ENCODE measurements around the gene APOL6.

The APOL6 gene, protein sequence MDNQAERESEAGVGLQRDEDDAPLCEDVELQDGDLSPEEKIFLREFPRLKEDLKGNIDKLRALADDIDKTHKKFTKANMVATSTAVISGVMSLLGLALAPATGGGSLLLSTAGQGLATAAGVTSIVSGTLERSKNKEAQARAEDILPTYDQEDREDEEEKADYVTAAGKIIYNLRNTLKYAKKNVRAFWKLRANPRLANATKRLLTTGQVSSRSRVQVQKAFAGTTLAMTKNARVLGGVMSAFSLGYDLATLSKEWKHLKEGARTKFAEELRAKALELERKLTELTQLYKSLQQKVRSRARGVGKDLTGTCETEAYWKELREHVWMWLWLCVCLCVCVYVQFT

DNA sequence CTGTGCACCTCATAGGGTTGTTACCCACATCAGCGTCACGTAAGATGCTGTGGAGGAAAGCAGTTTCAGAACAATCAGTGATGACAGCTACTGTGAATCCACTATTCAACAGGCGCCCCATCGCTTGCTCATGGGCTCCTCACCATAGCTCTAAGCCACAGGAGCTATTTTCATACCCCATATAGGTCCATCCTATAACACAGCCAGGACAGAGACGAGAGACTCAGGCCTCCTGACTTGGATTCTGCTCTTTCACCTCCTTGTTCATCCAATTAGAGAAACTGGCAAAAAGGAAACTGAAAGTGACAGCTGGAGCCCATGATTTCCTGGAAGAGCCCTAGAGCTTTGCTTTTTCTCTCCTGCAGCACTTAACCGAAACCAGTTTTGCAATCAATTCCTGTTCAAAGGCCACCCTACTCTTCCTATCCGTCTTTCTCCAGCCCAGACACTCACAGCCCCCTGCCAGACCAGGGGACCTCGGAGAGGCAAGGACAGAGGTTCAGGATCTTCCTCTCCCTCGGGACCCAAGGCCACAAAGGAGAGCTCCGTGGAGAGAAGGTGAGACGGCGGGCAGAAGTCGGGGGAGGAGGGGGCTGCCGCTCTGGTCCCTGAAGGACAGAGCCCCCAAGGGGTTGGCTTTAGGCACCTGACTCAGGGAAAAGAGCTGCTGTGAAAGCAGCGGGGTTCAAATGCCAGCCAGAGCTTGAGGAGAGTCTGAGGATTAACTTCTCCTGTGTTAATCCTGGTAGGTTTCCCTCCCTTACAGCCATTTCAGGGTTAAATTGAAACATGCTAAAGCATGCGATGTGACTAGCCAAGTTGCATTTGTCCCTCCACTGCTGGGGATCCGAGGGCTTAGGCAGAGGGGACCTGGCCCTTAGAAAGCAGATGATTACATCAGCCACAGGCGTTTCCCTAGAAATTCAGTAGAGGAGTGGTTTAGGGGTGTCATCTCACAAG is at the start of gene APOL6:
Gene APOL6 (plus strand): TSS at position 381 of the 960 bp plus-strand sequence. CDS start 7,980 bp downstream, outside the sequence.
- peak; percentile 93 for DNase-seq

DNA sequence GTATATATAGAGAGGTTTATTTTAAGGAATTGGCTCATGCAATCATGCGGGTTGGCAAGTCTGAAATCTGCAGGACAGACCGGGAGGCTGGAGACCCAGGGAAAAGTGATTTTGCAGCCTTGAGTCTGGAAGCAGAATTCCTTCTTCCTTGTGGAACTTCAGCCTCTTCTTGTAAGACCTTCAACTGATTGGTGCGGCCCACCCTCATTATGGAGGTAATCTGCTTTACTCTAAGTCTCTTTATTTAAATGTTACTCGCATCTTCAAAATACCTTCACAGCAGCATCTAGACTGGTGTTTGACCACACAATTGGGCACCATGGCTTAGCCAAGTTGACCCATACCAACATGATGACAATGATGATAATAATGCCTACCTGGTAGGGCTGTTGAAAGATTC is 48.9 kb upstream of the APOL6 start:
- no peak for DNase-seq

DNA sequence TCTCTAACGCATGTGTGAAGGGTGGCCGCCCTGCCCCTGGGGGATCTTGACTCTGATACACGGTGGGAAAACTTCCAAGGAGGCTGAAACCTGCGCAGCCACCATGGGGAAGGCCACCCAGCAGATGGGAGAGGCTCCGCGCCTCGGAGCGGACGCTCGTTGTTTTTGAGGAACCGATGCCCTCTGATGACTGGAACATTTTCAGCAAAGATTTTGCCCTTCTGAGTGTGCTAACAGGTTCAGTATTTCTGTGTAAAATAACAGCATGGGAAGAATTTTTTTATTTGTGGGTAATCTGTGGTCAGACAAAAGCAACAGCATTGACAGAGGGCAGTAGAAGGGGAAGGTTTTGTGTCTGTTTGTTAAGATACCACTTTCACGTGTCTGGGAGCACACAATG is 47.8 kb upstream of the APOL6 start:
- no peak for DNase-seq

DNA sequence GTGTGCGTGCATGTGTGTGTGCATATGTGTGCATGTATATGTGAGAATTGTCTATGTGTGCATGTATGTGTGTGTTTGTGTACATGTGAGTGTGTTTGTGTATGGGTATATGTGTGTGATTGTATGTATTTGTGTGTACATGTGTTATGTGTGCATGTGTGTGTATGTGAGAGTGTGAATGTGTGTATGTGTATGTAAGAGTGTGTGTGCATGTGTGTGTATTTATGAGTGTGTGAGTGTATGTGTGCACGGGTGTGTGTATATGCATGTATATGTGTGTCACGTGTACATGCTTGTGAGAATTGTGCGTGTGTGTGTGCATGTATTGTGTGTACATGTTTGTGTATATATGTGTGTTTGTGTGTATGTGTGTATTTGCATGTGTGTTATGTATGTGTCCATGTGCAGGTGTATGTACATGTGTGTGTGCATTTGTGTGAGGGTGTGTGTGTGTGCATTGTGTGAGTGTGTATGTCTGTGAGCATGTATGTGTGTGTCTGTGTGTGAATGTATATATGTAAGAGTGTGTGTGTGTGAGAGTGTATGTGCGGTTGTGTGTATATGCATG is 47.1 kb upstream of the APOL6 start:
- no peak for DNase-seq

DNA sequence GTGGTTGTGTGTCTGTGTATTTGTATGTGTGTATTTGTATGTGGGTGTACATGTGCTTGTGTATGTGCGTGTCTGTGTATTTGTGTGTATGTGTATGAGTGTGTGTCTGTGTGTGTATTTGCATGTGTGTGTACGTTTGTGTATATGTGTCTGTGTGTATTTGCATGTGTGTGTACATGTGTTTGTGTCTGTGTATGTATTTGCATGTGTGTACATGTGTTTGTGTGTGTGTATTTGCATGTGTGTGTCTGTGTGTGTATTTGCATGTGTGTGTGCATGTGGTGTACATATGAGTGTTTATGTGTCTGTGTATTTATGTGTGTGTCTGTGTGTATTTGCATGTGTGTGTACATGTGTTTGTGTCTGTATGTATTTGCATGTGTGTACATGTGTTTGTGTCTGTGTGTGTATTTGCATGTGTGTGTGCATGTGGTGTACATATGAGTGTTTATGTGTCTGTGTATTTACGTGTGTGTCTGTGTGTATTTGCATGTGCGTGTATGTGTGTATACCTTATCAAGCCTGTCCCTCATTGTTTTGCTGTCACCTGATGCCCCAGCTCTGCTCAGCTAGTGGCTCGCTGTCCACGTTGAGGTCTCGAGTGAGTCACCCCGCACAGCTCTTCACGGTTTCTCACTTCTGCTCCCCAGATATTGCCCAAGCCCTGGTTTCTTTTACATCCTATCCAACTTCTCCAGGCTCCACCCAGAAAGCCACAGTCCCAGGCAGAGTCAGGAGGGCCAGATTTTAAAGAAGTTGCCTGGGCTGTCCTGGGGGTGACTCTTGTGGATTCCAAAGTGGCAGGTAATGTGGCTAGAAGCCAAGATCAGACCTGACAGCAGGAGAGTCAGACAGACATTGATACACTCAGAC is 46.3 kb upstream of the APOL6 start:
- DNase-seq: peak; percentile 13

DNA sequence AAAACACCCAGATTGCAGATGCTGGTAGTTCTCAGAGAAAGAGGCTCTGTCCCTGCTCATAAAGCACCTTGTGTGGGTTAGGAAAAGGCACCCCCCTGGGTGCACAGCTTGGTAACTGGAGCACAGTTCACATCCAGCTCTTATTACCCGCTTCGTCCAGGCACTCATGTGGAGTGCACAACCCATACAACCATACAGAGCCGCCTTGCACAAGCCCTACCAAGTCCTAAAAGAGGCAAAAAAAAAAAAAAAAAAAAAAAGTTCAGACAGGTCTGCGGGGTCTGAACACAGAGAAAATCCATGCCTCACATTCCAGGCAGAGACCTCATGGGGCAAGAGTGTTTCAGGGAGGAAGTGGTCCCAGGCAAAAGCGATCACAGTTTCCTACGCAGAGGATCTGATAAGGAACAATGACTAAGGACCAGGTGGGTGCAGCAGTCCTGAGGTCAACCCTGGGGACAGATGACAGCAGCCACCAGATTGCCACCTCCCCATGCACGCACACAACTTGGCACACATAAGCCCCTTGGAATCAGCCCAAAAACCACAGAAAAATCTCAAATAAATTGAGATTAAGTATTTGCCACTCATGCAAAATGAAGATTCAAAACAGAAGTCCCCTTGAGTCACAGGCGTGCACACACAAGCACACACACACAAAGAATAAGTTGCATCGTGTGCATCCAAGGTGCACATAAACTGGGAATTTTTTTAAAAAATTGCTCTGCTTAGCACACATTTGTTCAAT is 43.5 kb upstream of the APOL6 start:
- no peak for DNase-seq

DNA sequence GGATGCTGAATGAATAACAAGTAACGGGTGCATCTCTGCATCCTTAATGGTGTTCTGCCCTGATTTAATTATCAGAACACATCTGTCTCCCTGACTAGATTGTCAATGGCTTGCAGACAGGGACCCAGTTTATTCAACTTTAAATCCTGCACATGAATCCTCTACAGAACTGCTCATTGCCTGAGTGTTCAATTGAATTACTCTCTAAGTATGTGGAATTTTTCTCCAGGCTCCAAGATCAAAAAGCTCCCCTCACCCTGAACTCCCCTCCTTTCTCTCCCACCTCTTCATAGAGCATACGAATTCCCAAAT is 42.9 kb upstream of the APOL6 start:
- no peak for DNase-seq

DNA sequence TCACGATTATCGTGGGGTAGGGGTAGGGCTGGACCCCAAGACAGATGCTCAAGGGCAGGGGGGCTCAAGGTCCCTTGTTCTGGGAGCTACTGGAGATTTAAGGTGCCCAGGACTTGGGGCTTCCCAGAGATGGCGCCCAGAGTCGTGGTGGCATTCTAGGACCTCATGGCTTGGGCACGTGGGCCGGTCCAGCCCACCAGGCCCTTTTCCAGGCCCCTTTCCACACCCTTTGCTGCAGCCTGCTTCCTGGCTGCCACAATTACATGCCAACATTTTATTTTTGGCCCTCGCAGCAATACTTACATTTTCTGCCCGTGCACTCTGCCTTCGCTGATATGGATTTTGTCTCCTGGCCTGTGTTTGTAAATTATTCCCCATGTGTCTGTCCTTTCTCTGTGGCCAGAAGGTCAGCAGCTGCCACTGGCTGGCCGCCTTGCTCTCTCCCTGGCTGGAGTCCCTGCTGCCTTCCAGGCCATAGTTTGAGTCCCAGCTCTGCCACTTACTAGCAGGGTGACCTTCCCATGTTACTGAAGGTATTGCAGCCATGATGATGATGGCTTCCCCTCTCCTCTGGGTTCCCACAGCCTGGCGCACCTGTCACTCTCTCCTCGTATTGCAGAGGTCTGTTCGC is 42.3 kb upstream of the APOL6 start:
- DNase-seq: no peak

DNA sequence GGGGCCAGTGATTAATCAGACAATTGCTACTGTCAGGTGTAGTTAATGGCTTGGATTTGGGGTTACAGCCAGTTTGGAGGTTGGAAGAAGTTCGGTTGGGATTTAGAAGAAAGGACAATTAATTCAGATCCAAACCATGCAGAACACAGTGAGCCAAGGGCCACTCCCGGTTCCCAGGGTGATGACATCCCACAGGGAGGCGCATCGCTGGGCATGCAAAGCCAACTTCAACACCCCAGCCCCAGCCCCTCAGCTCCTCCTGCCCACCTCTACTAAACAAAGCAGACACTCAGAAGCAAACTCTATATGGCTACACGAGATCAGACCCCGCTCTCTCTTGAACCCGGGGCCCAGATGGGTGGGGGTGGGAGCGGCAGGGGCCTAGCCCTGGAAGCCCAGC is 41.3 kb upstream of the APOL6 start:
- DNase-seq: no peak

DNA sequence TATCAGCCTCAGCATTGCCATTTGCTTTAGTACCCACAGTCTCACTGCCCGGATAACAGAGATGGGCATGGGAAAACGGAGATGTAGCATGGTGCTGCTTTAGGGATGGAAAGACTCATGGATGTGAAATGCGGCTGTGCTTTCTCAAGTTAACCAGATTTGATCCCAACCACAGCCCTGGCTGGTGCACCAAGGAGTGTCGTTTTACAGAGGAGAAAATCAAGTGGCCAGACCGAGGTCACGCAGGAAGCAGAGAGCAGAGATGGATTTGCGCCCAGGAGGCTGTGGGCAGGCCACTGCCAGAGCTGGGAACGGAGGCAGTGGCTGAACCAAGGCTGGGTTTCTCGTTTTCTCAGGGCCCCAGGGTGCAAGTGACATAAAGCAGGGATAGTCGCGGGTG is 40.2 kb upstream of the APOL6 start:
- no peak for DNase-seq

DNA sequence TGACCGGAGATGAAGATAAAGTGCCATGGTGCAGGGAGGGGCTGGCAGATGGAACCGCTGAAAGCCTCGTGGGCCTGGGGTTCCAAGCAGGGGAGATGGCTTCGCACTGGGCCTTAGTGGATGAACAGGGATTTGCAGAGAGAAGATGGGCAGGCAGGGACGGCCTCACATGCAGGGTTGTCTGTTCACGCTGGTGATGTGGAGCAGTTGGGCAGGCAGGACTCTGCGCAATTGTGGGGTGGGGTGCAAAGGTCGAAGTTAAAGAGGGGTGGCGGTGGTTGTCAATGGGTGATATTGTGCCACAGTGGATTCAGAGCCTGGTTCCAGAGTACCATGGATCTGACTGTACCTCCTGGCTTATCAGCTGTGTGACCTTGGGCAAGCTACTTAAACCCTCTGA is 39.0 kb upstream of the APOL6 start:
- DNase-seq: no peak

DNA sequence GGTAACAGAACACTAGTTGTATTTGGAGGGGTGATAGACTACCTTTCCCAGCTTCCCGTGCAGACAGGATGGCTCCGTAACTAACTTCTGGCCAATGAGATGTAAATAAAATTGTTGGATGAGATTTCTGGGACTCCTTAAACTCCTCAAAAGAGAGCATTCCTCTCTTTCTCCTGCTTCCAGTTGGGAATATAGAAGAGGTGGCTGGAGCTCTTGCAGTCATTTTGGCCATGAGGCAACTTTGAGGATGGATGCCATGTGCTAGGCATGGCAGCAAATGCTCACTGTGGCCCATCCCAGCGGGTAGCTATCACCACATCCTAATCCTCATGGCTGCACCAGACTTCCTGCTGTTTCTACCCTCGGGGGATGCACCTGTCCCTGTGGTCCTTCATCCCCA is 38.5 kb upstream of the APOL6 start:
- no peak for DNase-seq

DNA sequence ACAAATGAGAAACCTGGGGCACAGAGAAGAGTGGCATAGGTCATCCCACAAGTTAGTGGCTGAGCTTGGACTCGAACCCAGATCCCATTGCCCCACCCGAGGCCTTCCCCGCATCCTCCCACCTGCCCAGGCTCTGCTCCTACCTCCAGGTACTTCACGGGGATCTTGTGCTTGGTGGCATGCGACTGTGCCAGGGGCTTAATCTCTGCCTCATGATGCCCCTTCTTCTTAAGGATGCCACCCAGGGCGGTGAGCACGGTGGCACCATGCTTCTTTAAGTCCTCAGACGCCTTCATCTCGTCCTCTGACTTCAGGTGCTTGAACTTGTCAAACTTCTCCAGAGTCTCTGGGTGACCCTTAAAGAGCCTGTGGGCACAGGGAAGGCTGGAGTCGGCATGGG is 37.5 kb upstream of the APOL6 start:
- DNase-seq: no peak

DNA sequence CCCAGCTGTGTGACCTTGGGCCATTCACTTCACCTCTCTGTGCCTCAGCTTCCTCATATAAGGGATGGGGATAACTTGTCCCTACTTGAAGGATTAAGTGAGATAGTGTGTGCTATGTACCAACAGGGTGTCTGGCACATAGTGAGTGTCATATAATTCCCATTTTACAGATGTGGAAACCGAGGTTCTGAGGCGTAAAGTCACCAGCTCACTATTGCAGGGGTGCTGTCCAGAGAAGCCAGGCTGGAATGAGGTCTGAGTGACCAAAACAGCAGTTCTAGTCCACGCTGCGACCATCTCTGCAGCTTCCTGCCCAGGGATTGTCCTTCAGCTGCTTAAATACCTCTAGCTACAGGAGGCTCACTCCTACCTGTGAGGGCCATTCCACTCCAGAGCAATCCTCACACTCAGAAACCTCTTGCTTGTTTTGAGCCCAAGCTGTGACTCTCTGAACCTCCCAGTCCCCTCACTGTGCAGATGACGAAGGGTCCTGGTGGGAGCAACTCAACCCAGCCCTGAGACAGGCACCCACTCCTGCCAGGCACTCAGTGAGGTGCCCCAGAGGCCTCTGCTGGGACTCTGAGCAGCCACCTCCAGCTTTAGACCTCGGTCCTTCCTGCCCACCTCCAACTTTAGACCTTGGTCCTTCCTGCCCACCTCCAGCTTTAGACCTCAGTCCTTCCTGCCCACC is 36.9 kb upstream of the APOL6 start:
- DNase-seq: no peak

DNA sequence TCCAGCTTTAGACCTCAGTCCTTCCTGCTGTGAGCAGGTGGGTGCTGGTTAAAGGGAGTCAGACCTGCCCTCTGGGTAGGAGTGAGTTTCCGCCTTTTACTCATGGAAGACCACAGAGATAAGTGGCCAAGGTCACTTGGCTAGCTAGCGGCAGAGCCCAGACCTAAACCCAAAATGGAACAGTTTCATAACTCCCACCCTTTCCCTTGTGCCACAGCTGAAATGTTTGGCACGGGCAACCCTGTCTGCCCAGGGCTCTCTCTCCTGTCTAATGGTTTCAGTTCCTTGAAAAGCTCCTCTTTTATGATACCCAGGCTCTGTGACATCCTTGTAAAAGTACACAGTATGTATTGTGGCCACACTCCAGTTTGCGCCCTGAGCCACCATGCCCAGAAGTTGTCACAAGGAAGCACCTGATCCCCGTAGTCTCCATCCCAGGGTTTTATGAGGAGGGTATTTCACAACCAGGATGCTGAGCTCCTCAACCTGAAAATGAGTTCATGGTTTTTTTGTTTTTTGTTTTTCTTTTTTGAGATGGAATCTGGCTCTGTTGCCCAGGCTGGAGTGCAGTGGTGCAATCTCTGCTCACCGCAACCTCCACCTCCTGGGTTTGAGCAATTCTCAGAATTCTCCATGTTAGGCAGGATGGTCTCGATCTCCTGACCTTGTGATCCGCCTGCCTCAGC is 36.2 kb upstream of the APOL6 start:
- no peak for DNase-seq

DNA sequence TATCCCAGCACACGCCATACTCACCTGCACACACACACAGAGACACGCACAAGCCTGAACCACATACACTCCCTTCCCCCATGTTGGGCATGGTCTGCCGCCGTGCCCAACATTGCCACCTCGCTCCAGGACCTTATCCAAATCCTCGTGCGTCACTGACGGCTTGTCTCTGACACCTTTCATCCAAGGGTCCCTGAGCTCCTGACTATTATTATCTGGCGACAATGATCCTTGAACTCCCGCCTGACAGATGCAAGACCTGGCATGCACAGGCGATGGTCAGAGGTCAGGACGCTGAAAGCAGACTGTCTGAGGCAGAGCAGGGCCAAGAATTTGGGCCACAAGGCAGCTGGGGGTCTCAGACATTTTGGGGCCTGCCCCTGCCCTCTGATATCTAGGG is 35.3 kb upstream of the APOL6 start:
- no peak for DNase-seq

DNA sequence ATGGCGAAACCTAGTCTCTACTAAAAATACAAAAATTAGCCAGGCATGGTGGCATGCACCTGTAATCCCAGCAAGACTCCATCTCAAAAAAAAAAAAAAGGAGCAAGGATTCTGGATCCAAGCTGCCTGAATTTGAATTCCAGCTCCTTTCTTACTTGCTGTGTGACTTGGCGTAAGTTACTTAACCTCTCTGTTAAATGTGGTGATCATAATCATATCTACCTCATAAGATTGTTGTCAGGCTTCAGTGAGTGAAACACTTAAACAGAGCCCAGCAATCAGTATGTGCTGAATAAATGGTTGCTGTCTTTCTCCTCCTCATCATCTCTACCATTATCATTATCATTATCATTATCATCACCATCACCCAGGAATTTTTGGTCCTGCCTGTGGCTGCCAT is 33.8 kb upstream of the APOL6 start:
- DNase-seq: no peak

DNA sequence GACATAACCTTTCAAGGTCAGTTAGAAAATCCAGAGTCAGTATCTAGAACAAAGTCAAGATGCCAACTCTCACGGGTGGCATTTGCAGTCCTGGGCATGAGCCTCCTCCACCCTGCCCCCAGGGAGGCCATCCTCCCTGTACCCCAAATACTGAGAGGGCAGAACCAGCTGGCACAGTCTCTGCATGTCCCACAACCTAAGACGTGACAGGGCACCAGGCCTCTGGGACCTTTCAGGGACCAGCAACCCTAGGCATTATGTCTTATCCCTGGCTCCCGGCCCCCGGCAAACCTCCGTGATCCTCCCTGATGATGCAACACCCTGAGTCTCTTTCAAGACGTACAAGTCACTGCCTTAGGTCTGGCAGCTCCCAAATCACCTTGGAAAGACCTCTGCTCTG is 33.1 kb upstream of the APOL6 start:
- no peak for DNase-seq

DNA sequence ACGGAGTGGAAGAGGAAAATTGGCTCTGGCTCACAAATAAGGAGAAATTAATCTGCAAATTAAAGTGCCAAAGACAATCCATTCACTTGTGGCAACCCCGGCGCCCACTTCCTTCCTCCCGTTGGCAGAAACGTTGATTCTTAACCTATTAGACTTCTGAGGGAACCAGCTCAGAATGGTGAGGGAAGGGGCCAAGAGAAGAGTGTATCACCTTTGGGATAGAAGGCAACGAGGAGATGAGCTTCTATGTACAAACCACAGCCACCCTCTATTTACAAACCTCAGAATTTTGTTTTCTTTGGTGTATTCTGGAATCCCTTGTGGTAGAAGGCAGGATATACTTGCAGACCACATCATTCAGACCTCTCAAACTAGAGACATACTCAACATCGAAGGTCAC is 32.2 kb upstream of the APOL6 start:
- no peak for DNase-seq

DNA sequence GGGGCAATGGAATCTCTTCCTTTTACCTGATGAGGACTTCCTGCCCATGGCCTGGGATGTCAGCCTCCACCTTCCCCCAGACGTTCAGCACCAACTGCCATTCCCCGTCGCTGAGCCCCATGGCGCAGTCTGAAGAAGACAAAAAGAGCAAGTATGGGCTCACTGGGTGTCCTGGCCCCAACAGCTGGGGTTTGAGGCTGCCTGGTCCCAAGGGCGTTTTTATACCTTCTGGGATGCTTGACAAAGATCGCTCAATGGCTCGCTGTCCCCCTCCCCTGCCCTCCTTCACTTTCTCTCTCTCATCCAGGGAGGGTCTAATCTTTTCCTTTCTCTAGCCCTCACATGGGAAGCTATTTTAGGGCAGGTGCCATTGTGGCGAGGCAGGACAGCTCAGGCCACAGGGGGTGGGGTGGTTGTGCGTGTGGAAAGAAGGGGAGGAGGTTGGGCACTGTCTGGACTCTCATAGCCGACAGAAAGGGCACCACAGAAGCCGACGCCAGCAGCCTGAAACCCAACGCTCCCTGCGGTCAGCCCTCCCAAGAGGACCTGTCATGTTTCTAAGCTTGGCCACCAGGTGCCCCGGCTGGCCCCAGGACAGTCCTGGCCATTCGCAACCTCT is 31.0 kb upstream of the APOL6 start, which contains the start of gene MB:
Gene MB (minus strand): TSS at position 193 of the 619 bp plus-strand sequence. CDS start 72 bp downstream, at position 121.
- DNase-seq: no peak
